ENCODE data around the gene CCDC33. TPM values are rescaled to one million over a fixed set of nuclear protein-coding genes. Genes with fewer than 3 reads are reported as not detected.

Gene CCDC33
- total and polyA plus RNA-seq, 10 donors, result 0.08 TPM; not detected in 9

- no peak for TF ChIP-seq CTCF (IDR thresholded peaks at IDR 0.05 in 8 of 11, conservative IDR thresholded peaks at IDR 0.05 in 3 of 11)
- H3K27ac ChIP-seq, result no peak overlapping the region
- H3K4me3 ChIP-seq, result no peak overlapping the region
- H3K36me3 ChIP-seq, result no peaks in the 10 kb centered on the region
- DNase-seq, result no peak
- intact Hi-C loops (cut with DNase I; ENCODE audit: low total_unique reads), result no loop called here
- peaks cover 0 to 80% (median 0%) of the 10 kb centered on the region in 7 donors for H3K27me3 ChIP-seq (replicated peaks in 1 of 7)
- no peaks in the 10 kb centered on the region for H3K9me3 ChIP-seq
- H3K4me1 ChIP-seq, result no peaks in the 10 kb centered on the region
- WGBS, 5 donors, result 63 to 88% (median 74%) methylated on average over 2 of the region's 2 CpGs
Observed at GRCh38 chr15:74262151-74262550, 26.0 kb downstream of the CCDC33 start.

- peaks cover 0 to 81% (median 0%) of the 10 kb centered on the region in 7 donors for H3K27me3 ChIP-seq (replicated peaks in 1 of 7)
- intact Hi-C loops (cut with DNase I; ENCODE audit: low total_unique reads), result no loop called here
- no peaks in the 10 kb centered on the region for H3K9me3 ChIP-seq
- no peak for DNase-seq
- TF ChIP-seq POLR2AphosphoS5 (IDR thresholded peaks at IDR 0.05) (no peak), CTCF (IDR thresholded peaks at IDR 0.05 in 8 of 11, conservative IDR thresholded peaks at IDR 0.05 in 3 of 11) (no peak), POLR2A (IDR thresholded peaks at IDR 0.05) (no peak)
- H3K4me3 ChIP-seq, result no peak overlapping the region
- no peak overlapping the region for H3K27ac ChIP-seq
- no peaks in the 10 kb centered on the region for H3K36me3 ChIP-seq
- H3K4me1 ChIP-seq, result no peaks in the 10 kb centered on the region
- WGBS, 5 donors, result 47 to 54% (median 53%) methylated on average over 5 of the region's 5 CpGs
Observed at GRCh38 chr15:74262625-74263024, 26.5 kb downstream of the CCDC33 start.

- Histone ChIP-seq H3K4me1 (no peaks in the 10 kb centered on the region), H3K27me3 (replicated peaks in 1 of 7) (peaks cover 0 to 81% (median 0%) of the 10 kb centered on the region in 7 donors), H3K27ac (no peak overlapping the region), H3K9me3 (no peaks in the 10 kb centered on the region), H3K4me3 (no peak overlapping the region), H3K36me3 (no peaks in the 10 kb centered on the region)
- WGBS, 5 donors, result 64 to 72% (median 69%) methylated on average over 5 of the region's 5 CpGs
- TF ChIP-seq POLR2A (IDR thresholded peaks at IDR 0.05), result no peak
- TF ChIP-seq CTCF (IDR thresholded peaks at IDR 0.05 in 8 of 11, conservative IDR thresholded peaks at IDR 0.05 in 3 of 11), result no peak
- no peak for TF ChIP-seq POLR2AphosphoS5 (IDR thresholded peaks at IDR 0.05)
- intact Hi-C loops (cut with DNase I; ENCODE audit: low total_unique reads), result no loop called here
- no peak for DNase-seq
Observed at GRCh38 chr15:74263466-74263865, 27.3 kb downstream of the CCDC33 start.

- intact Hi-C loops (cut with DNase I; ENCODE audit: low total_unique reads), result no loop called here
- Histone ChIP-seq H3K9me3 (no peaks in the 10 kb centered on the region), H3K36me3 (no peaks in the 10 kb centered on the region), H3K4me3 (no peak overlapping the region), H3K27ac (no peak overlapping the region), H3K4me1 (no peaks in the 10 kb centered on the region), H3K27me3 (replicated peaks in 1 of 7) (peaks cover 0 to 81% (median 0%) of the 10 kb centered on the region in 7 donors)
- 37 to 49% (median 45%) methylated on average over 6 of the region's 6 CpGs for WGBS, 5 donors
- no peak for TF ChIP-seq POLR2A (IDR thresholded peaks at IDR 0.05)
- no peak for TF ChIP-seq POLR2AphosphoS5 (IDR thresholded peaks at IDR 0.05)
- DNase-seq, result no peak
Observed at GRCh38 chr15:74264081-74264501, 28.0 kb downstream of the CCDC33 start.

Data from spleen (tissue), 11 donors.